ENCODE measurements around the gene SLC43A3. TPM values are rescaled to one million over a fixed set of nuclear protein-coding genes. Genes with fewer than 3 reads are reported as not detected.

The SLC43A3 gene
- total RNA-seq, 1 donor from 2014 or later: 10.8 TPM

- H3K27ac Mint-ChIP-seq (ENCODE audit: unreplicated experiment): peak overlapping the region; percentile 83
- peak; percentile 34 for DNase-seq
- TF ChIP-seq, protein P1, sequence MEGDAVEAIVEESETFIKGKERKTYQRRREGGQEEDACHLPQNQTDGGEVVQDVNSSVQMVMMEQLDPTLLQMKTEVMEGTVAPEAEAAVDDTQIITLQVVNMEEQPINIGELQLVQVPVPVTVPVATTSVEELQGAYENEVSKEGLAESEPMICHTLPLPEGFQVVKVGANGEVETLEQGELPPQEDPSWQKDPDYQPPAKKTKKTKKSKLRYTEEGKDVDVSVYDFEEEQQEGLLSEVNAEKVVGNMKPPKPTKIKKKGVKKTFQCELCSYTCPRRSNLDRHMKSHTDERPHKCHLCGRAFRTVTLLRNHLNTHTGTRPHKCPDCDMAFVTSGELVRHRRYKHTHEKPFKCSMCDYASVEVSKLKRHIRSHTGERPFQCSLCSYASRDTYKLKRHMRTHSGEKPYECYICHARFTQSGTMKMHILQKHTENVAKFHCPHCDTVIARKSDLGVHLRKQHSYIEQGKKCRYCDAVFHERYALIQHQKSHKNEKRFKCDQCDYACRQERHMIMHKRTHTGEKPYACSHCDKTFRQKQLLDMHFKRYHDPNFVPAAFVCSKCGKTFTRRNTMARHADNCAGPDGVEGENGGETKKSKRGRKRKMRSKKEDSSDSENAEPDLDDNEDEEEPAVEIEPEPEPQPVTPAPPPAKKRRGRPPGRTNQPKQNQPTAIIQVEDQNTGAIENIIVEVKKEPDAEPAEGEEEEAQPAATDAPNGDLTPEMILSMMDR (IDR thresholded peaks at IDR 0.05; ENCODE audit: partially characterized antibody, unreplicated experiment): no peak
Measured at GRCh38 chr11:57459164-57460021, 32.5 kb upstream of the SLC43A3 start.

GRCh38 chr11:57458410-57459163 is 31.7 kb upstream of the SLC43A3 start:
- Mint-ChIP-seq H3K27ac (ENCODE audit: unreplicated experiment) (peak overlapping the region; percentile 72), H3K36me3 (ENCODE audit: unreplicated experiment) (no peaks in the 10 kb centered on the region)

More at GRCh38 chr11:57459164-57460021, 32.5 kb upstream of the SLC43A3 start:
- Mint-ChIP-seq H3K9me3 (ENCODE audit: unreplicated experiment) (peaks cover 28% of the 10 kb centered on the region), H3K4me1 (ENCODE audit: low read depth, unreplicated experiment) (peaks cover 23% of the 10 kb centered on the region), H3K27me3 (ENCODE audit: unreplicated experiment) (peaks cover 22% of the 10 kb centered on the region), H3K36me3 (ENCODE audit: unreplicated experiment) (no peaks in the 10 kb centered on the region), H3K4me3 (ENCODE audit: unreplicated experiment) (peak overlapping the region; percentile 97)

GRCh38 chr11:57458060-57458409 is 31.1 kb upstream of the SLC43A3 start:
- Mint-ChIP-seq H3K36me3 (ENCODE audit: unreplicated experiment) (no peaks in the 10 kb centered on the region), H3K4me1 (ENCODE audit: low read depth, unreplicated experiment) (peaks cover 13% of the 10 kb centered on the region), H3K9me3 (ENCODE audit: unreplicated experiment) (peaks cover 21% of the 10 kb centered on the region), H3K4me3 (ENCODE audit: unreplicated experiment) (peak overlapping the region; percentile 50), H3K27ac (ENCODE audit: unreplicated experiment) (no peak overlapping the region), H3K27me3 (ENCODE audit: unreplicated experiment) (peaks cover 22% of the 10 kb centered on the region)
- no peak for DNase-seq
- TF ChIP-seq, protein P1 (IDR thresholded peaks at IDR 0.05; ENCODE audit: partially characterized antibody, unreplicated experiment): no peak

More at GRCh38 chr11:57458410-57459163, 31.7 kb upstream of the SLC43A3 start:
- DNase-seq: peak; percentile 78
- H3K4me3 Mint-ChIP-seq (ENCODE audit: unreplicated experiment): peak overlapping the region; percentile 93
- peaks cover 22% of the 10 kb centered on the region for H3K27me3 Mint-ChIP-seq (ENCODE audit: unreplicated experiment)
- TF ChIP-seq, protein P1 (IDR thresholded peaks at IDR 0.05; ENCODE audit: partially characterized antibody, unreplicated experiment): peak; percentile 95
- H3K9me3 Mint-ChIP-seq (ENCODE audit: unreplicated experiment): peaks cover 23% of the 10 kb centered on the region
- peaks cover 17% of the 10 kb centered on the region for H3K4me1 Mint-ChIP-seq (ENCODE audit: low read depth, unreplicated experiment)

- TF ChIP-seq, protein P1 (IDR thresholded peaks at IDR 0.05; ENCODE audit: partially characterized antibody, unreplicated experiment): peak; percentile 50
- H3K9me3 Mint-ChIP-seq (ENCODE audit: unreplicated experiment): peaks cover 17% of the 10 kb centered on the region
- H3K27me3 Mint-ChIP-seq (ENCODE audit: unreplicated experiment): peaks cover 22% of the 10 kb centered on the region
- no peaks in the 10 kb centered on the region for H3K36me3 Mint-ChIP-seq (ENCODE audit: unreplicated experiment)
- peak overlapping the region; percentile 28 for H3K27ac Mint-ChIP-seq (ENCODE audit: unreplicated experiment)
- no peak for DNase-seq
- peaks cover 10% of the 10 kb centered on the region for H3K4me1 Mint-ChIP-seq (ENCODE audit: low read depth, unreplicated experiment)
- peak overlapping the region; percentile 50 for H3K4me3 Mint-ChIP-seq (ENCODE audit: unreplicated experiment)
Measured at GRCh38 chr11:57457643-57458023, 30.7 kb upstream of the SLC43A3 start.
